Measurements from ENCODE around the gene ZSCAN20.

DNA sequence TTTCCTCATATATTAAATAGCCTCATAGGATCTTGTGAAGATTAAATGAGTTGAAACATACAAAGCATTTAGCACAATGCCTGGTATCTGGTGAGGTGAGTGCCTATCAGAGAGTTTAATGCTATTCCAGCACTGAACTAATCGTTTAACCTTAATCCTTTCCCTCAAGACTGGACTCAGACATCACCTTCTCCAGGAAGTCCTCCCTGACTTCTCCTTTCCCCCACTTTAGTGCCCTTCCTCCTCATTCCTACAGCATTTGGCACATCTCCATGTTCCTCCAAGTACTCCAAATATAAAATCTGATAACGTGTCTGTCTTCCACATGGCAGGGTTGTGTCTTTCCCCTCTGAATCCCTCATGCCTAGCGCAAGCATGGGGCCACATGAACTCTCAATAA, 59.8 kb downstream of the ZSCAN20 start:
- TF ChIP-seq POLR2AphosphoS5 (IDR thresholded peaks at IDR 0.05; ENCODE audit: low read depth, low read length) (no peak), POLR2A (IDR thresholded peaks at IDR 0.05; ENCODE audit: low read depth, low read length) (no peak), TAF1 (IDR thresholded peaks at IDR 0.05; ENCODE audit: low read depth, low read length) (no peak), POU2F2 (IDR thresholded peaks at IDR 0.05; ENCODE audit: low read depth, low read length) (no peak), PAX5 (IDR thresholded peaks at IDR 0.05; ENCODE audit: insufficient read depth, low read length, severe bottlenecking) (no peak)
